Right ventricle myocardium inferior (tissue), 1 donor: ENCODE results near the gene OLIG1. TPM values are rescaled to one million over a fixed set of nuclear protein-coding genes. Genes with fewer than 3 reads are reported as not detected.

Experiments
- ATAC-seq: fragments of 200-7000 bp; cut with Tn5 transposase; one replicate; pipeline ENCODE4 v1.9.1; 2020; ENCODE audit warnings: mild to moderate bottlenecking, moderate library complexity
- DNase-seq: peaks from one replicate; pipeline ENCODE4 v3.0.0; 2021; ENCODE audit errors: missing footprints
- intact Hi-C: fragments of 100-400 bp; cut with DNase I; formaldehyde crosslinking; loops from one replicate; pipeline ENCODE4 v1.11.0; 2022
- total RNA-seq: library from RNA; stranded (reverse); fragmentation: NEBNext Ultra II Directional; extraction: Animal tissue kit (Norgen Biotek cat#: 25700); gene quantifications from one replicate; pipeline ENCODE4 v1.2.1, GENCODE V29; 2021
- donor health status: DM: no; HTN: yes; CAD: no; lungs with severe emphysema.

Gene OLIG1
- total RNA-seq, 1 donor from 2014 or later = 0.89 TPM

GRCh38 chr21:33028773-33029384, 41.1 kb upstream of the OLIG1 start:
- ATAC-seq (no peak), DNase-seq (peak; percentile 81)
- intact Hi-C loops = loop anchor here (10.0 kb wide), 1 partner anchor 46 kb away; the partner anchor contains the start of gene OLIG1

GRCh38 chr21:33029385-33029921, 40.5 kb upstream of the OLIG1 start:
- ATAC-seq = no peak
- intact Hi-C loops = loop anchor here (10.0 kb wide), 1 partner anchor 45 kb away; the partner anchor contains the start of gene OLIG1
- DNase-seq = no peak

DNA sequence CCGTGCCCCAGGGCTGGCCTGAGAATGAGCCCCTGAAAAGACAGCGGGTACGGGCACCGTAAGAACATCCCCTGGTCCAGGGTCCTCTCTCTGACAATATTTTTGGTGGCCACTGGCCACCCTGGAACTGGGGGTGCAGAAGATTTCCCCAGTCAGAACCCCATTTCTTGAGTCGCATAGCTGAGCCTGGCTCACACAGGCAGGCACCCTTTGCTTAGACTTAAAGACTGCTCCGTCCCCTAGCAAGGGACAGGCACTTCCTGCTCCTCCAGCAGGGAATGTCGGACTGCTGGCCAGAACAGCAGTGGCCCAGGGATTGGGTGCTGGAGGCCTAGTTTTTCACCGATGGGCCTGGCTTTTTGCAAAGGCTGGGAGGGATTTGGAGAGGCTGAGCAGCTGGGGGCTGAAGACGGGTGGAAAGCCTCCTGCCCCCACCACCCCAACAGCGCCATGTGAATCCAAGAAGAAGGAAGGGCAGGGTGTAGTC, 39.9 kb upstream of the OLIG1 start:
- intact Hi-C loops = loop anchor here (10.0 kb wide), 1 partner anchor 45 kb away; the partner anchor contains the start of gene OLIG1
- ATAC-seq (no peak), DNase-seq (no peak)

- ATAC-seq (no peak), DNase-seq (no peak)
- intact Hi-C loops = no loop called here
Observed at GRCh38 chr21:33030633-33031032, 39.3 kb upstream of the OLIG1 start.

GRCh38 chr21:33031152-33031911, 38.6 kb upstream of the OLIG1 start:
- intact Hi-C loops = no loop called here
- no peak for DNase-seq
- no peak for ATAC-seq

DNA sequence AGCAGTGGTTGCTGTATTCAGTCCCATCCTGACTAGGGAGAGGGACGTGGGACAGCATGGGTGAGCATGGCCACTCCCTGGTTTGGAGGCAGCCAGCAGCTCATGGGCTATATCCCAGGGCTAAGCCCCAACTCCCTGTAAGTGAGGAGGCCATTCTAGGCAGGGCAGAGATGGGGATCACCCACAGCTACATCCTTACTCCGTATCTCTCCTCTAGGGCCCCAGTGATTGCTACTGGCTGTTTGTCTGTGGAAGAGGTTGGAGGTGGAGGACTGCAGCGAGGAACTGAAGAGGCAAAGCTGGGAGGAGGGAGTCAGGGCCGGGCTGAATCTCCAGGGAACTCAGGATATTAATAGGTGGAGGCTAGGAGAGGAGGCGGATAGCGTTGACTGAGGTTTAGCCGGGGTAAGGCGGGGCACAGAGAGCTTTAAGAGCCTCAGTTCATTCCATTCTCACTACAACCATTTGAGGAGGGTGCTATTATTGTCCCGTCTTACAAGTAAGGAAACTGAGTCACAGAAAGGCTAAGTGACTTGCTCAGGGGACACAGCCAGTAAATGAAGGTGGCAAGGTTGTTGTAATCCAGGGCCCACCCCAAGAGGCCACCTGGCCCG, 37.4 kb upstream of the OLIG1 start:
- intact Hi-C loops = no loop called here
- ATAC-seq (no peak), DNase-seq (no peak)

- DNase-seq (no peak), ATAC-seq (no peak)
- intact Hi-C loops = no loop called here
Observed at GRCh38 chr21:33033094-33033951, 36.6 kb upstream of the OLIG1 start.

GRCh38 chr21:33033961-33034413, 36.0 kb upstream of the OLIG1 start:
- intact Hi-C loops = no loop called here
- DNase-seq = no peak

GRCh38 chr21:33035147-33035546, 34.8 kb upstream of the OLIG1 start:
- DNase-seq (no peak), ATAC-seq (no peak)
- intact Hi-C loops = no loop called here

More at GRCh38 chr21:33033961-33034413, 36.0 kb upstream of the OLIG1 start:
- no peak for ATAC-seq

DNA sequence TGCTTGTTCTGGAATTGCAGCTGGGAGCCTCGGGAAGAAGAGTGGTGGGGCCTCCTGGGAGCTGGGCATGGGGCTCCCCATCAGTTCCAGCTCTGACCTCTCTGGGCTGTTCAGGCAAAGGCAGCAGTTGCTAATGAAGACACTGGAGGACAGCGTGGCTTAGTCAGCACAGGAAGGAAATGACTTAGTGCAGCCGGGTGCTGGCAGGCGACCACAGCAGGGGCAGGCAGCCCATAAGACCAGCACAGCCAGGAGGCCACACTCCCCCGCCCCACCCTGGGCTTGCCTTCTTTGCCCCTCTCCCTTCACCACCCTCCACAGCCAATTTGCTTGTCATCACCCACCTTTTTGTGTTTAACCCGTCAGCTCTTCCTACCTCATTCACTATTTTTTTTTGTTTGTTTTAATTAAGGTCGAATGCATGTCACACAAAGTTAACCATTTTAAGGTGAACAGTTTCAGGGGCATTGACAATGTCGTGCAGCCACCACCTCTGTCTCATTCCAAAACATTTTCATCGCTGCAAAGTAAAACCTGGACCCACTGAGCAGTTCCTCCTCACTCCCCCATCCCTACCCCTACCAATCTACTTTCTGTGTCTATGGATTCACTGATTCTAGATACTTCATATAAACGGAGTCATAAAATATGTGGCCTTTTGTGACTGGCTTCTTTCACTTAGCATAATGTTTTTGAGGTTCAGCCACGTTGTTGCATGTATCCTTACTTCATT, 33.3 kb upstream of the OLIG1 start:
- intact Hi-C loops = no loop called here
- ATAC-seq (no peak), DNase-seq (no peak)

GRCh38 chr21:33037501-33037900, 32.4 kb upstream of the OLIG1 start:
- intact Hi-C loops = no loop called here
- DNase-seq (no peak), ATAC-seq (no peak)

- DNase-seq = no peak
- intact Hi-C loops = no loop called here
- ATAC-seq = no peak
Observed at GRCh38 chr21:33039536-33039935, 30.4 kb upstream of the OLIG1 start.

DNA sequence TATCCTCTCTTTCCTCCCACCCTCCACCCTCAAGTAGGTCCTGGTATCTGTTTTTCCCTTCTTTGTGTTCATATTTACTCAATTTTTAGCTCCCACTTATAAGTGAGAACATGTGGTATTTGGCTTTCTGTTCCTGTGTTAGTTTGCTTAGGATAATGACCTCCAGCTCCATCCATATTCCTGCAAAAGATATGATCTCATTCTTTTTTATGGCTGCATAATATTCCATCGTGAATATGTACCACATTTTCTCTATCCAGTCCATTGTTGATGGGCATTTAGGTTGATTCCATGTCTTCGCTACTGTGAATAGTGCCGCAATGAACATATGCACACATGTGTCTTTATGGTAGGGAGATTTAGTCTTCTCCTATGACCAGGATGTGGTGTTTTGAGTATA, 29.7 kb upstream of the OLIG1 start:
- no peak for DNase-seq
- ATAC-seq = no peak
- intact Hi-C loops = no loop called here

- intact Hi-C loops = no loop called here
- ATAC-seq = no peak
- no peak for DNase-seq
Observed at GRCh38 chr21:33041981-33042380, 28.0 kb upstream of the OLIG1 start.

GRCh38 chr21:33042812-33043211, 27.1 kb upstream of the OLIG1 start:
- ATAC-seq (no peak), DNase-seq (no peak)
- intact Hi-C loops = no loop called here

GRCh38 chr21:33046455-33046854, 23.5 kb upstream of the OLIG1 start:
- intact Hi-C loops = no loop called here
- ATAC-seq = no peak
- DNase-seq = no peak

DNA sequence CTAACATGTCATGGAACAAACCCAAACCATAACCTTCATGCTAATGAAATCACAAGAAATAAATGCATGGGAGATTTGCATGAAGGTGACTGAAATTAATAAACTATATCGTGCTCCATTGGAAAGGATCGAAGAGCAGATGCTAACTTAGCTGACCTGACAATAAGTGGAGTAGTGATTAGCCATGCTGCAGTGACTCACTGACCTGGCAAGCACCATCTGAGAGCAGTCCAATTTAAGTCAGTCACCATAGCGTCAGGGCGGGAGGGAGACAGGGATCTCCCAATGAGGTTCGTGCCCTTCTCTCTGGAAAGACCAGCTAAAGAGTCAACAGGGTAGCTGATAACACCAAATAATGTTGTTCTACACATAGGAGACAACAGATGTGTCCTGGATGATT, 22.7 kb upstream of the OLIG1 start:
- no peak for DNase-seq

GRCh38 chr21:33051925-33052324, 18.0 kb upstream of the OLIG1 start:
- no peak for DNase-seq
- intact Hi-C loops = no loop called here
- ATAC-seq = peak; percentile 85

More for the DNA sequence above, 22.7 kb upstream of the OLIG1 start:
- intact Hi-C loops = no loop called here
- ATAC-seq = peak; percentile 77
